ENCODE results near the gene RGS17. TPM values are rescaled to one million over a fixed set of nuclear protein-coding genes. Genes with fewer than 3 reads are reported as not detected.

RGS17 gene
- not detected for total RNA-seq

- Mint-ChIP-seq H3K9me3 (ENCODE audit: insufficient read depth) (no peaks in the 10 kb centered on the region), H3K27me3 (ENCODE audit: low read depth) (peaks cover 41% of the 10 kb centered on the region), H3K27ac (no peak within 1 kb of the TSS), H3K36me3 (ENCODE audit: low read depth) (peaks cover 3% of the 10 kb centered on the region), H3K4me1 (ENCODE audit: low read depth) (peaks cover 12% of the 10 kb centered on the region), H3K4me3 (peak within 1 kb of the TSS; percentile 63)
- ATAC-seq (peak; percentile 57), DNase-seq (peak; percentile 37)
- ChIA-PET CTCF (no interaction called here), POLR2A (no interaction called here)
Measured at GRCh38 chr6:153131037-153131981, at the start of gene RGS17. TSS of gene RGS17 (minus strand) at chr6:153131282. CDS start at chr6:153044018, 87,264 bp downstream.

DNA sequence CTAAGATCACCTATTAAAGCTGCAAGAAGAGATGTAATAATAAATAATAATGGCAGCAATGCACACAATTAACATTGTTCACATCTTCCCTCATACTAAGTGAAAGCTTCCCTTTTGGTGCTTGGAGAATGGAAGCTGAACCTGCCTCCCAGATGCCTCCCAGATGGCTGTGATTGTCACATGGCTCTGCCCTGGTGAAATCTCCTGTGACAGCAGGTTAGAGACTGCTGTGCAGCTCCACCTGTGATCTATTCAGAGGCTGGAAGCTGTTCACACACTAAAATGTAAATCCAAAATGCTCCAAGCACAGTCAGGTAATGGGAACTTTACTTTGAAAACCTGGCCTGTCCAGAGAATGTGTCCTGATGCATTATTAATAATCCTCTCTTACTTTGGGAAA, 41.7 kb upstream of the RGS17 start:
- no peaks in the 10 kb centered on the region for H3K27me3 Mint-ChIP-seq (ENCODE audit: low read depth)
- CTCF ChIA-PET = no interaction called here
- ATAC-seq (no peak), DNase-seq (no peak)
- H3K27ac Mint-ChIP-seq = no peak overlapping the region
- H3K36me3 Mint-ChIP-seq (ENCODE audit: low read depth) = no peaks in the 10 kb centered on the region
- POLR2A ChIA-PET = no interaction called here
- no peak overlapping the region for H3K4me3 Mint-ChIP-seq
- H3K4me1 Mint-ChIP-seq (ENCODE audit: low read depth) = no peaks in the 10 kb centered on the region
- H3K9me3 Mint-ChIP-seq (ENCODE audit: insufficient read depth) = no peaks in the 10 kb centered on the region

- Mint-ChIP-seq H3K27ac (no peak overlapping the region), H3K4me1 (ENCODE audit: low read depth) (no peaks in the 10 kb centered on the region), H3K27me3 (ENCODE audit: low read depth) (no peaks in the 10 kb centered on the region), H3K9me3 (ENCODE audit: insufficient read depth) (no peaks in the 10 kb centered on the region), H3K4me3 (no peak overlapping the region), H3K36me3 (ENCODE audit: low read depth) (no peaks in the 10 kb centered on the region)
- ATAC-seq (no peak), DNase-seq (no peak)
- POLR2A ChIA-PET = no interaction called here
- CTCF ChIA-PET = no interaction called here
Measured at GRCh38 chr6:153170511-153170910, 39.4 kb upstream of the RGS17 start.

DNA sequence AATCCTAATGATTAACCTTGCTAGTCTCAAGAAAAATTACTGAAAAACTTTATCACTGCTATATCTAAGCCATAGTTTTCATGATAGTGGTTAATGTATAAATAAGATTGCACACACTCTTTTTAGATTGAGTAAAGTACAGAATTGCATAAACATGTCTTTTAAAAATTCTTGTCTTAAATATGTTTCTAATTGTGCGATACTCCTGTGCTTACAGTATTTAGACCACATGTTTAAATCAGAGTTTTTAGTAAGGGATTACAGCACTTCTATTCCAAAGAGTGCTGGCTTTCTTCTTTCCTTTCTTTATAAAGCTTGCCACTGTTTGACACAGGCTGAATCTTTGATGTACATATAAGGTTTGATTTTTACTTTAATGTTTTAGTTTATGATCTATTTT, 36.8 kb upstream of the RGS17 start:
- ChIA-PET CTCF (no interaction called here), POLR2A (no interaction called here)
- Mint-ChIP-seq H3K27ac (no peak overlapping the region), H3K27me3 (ENCODE audit: low read depth) (no peaks in the 10 kb centered on the region), H3K9me3 (ENCODE audit: insufficient read depth) (no peaks in the 10 kb centered on the region), H3K36me3 (ENCODE audit: low read depth) (no peaks in the 10 kb centered on the region), H3K4me3 (no peak overlapping the region), H3K4me1 (ENCODE audit: low read depth) (no peaks in the 10 kb centered on the region)
- DNase-seq (no peak), ATAC-seq (no peak)

DNA sequence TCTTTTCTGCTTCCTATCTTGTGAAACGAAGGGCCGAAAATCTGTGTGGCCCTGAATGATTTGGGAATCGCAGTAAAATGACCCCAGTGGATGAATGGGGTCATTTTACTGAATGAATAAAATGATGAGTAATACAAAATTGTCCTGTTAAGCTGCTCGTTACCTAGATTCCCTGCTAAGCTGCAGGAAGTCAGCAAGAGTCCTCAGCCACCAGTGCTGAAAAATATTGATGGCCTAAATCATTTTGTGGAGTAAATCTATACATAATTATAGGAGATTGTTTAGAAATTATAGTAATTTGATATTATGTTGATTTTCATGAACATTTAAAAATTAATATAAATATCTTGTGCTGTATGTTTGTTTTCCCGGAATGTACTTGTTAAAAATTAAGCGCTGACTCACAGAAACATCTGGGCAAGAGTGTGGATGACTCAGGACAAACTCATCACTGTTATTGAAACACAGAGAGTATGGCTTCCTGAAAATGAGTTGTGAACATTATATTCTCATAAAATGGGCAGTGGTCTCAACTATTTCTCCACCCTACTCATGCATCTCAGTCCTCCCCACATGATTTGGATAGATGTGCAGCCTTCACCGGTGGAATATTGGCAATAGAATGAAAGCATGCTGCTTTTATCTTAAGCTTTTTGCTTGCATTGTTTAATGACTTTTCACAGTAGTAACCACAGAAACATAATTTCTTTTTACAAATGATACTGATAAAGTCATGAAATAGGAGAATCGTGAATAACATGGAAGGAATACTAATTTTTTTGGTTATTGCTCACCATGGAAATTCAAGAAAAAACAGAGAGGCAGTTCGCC, 36.2 kb upstream of the RGS17 start:
- H3K9me3 Mint-ChIP-seq (ENCODE audit: insufficient read depth) = no peaks in the 10 kb centered on the region

DNA sequence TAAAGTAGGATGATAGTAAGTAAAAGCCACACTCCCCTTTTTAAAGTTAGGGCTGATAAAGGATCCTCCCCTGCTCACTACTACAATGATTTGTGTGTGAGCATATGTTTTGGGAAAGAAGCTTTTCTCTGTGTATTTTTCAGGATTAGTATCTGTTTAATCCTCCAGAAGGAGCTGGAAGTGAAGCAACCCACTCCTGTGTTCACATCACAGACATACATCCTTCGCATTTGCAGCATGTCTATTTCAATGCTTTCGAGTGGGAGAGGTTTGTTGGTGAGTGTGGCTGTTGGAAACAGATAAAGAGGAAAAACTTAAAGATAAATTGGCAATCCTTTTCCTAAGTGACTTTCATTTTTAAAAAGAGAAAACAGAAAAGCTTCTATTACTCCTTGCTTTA, 31.6 kb upstream of the RGS17 start:
- H3K27ac Mint-ChIP-seq = no peak overlapping the region
- CTCF ChIA-PET = no interaction called here
- H3K4me3 Mint-ChIP-seq = no peak overlapping the region
- H3K36me3 Mint-ChIP-seq (ENCODE audit: low read depth) = no peaks in the 10 kb centered on the region
- H3K4me1 Mint-ChIP-seq (ENCODE audit: low read depth) = no peaks in the 10 kb centered on the region
- ATAC-seq (no peak), DNase-seq (no peak)
- H3K27me3 Mint-ChIP-seq (ENCODE audit: low read depth) = no peaks in the 10 kb centered on the region
- H3K9me3 Mint-ChIP-seq (ENCODE audit: insufficient read depth) = no peaks in the 10 kb centered on the region
- POLR2A ChIA-PET = no interaction called here

More for the DNA sequence above, 36.2 kb upstream of the RGS17 start:
- Mint-ChIP-seq H3K4me3 (no peak overlapping the region), H3K27ac (no peak overlapping the region), H3K27me3 (ENCODE audit: low read depth) (no peaks in the 10 kb centered on the region), H3K4me1 (ENCODE audit: low read depth) (no peaks in the 10 kb centered on the region), H3K36me3 (ENCODE audit: low read depth) (no peaks in the 10 kb centered on the region)
- ChIA-PET POLR2A (no interaction called here), CTCF (no interaction called here)
- no peak for ATAC-seq
- no peak for DNase-seq

GRCh38 chr6:153162172-153162571, 31.1 kb upstream of the RGS17 start:
- Mint-ChIP-seq H3K27me3 (ENCODE audit: low read depth) (no peaks in the 10 kb centered on the region), H3K4me3 (no peak overlapping the region), H3K4me1 (ENCODE audit: low read depth) (no peaks in the 10 kb centered on the region), H3K36me3 (ENCODE audit: low read depth) (no peaks in the 10 kb centered on the region), H3K9me3 (ENCODE audit: insufficient read depth) (no peaks in the 10 kb centered on the region), H3K27ac (no peak overlapping the region)
- no peak for DNase-seq
- ChIA-PET CTCF (no interaction called here), POLR2A (no interaction called here)
- ATAC-seq = no peak

DNA sequence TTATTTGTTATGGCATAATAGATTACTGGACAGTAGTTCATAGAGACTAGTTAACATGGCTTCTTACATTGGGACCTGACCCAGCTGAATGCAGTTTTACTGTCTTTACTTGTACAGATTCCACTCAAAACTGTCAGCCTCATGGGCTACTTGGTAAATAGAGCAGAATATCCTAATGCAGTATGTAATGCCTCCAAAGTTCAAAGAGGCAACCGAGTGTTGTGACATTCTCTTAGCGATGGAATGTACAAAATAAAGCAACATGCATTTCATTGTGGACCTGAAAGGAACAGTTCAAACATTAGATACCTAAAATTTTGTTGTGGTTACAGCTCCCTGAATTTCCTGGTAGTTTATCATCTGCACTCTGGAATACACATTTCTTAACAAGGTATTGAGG, 29.1 kb upstream of the RGS17 start:
- no peaks in the 10 kb centered on the region for H3K9me3 Mint-ChIP-seq (ENCODE audit: insufficient read depth)
- POLR2A ChIA-PET = no interaction called here

DNA sequence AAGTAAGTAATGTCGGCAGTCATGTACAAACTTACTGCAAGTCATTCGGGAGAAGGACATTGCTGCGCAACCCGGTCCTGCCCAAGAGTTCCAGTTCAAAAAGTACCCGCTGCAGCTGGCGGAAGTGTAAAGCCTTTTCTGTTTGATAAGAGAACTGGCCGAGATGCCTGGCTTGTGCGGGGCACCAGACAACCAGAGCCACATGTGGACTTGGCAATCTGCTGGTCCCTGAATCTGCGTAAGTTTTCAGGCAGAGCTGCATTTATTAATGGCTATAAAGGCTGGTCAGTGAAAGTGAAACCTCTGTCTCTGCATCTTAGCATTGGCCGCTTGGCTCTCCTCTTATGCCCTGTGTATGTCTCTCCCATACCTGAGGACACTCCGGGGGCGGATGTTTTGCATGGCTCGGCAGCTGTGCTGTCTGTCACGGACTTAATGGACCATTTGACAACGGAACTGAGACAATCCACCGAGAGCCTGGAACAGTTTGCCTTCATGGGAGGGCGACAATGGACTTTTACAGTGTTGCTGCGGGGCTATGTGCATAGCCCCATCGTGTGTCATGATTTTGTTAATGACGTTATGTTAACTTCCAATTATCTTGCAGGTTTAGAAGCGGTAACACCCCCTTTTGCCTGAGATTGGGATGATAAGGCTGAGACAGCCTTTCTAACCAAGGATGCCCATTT, 19.8 kb upstream of the RGS17 start:
- Mint-ChIP-seq H3K27me3 (ENCODE audit: low read depth) (peaks cover 3% of the 10 kb centered on the region), H3K9me3 (ENCODE audit: insufficient read depth) (no peaks in the 10 kb centered on the region), H3K4me1 (ENCODE audit: low read depth) (no peaks in the 10 kb centered on the region), H3K4me3 (no peak overlapping the region), H3K36me3 (ENCODE audit: low read depth) (no peaks in the 10 kb centered on the region), H3K27ac (no peak overlapping the region)
- DNase-seq (no peak), ATAC-seq (no peak)
- ChIA-PET CTCF (no interaction called here), POLR2A (no interaction called here)

More for the DNA sequence above, 29.1 kb upstream of the RGS17 start:
- ATAC-seq = no peak
- Mint-ChIP-seq H3K4me3 (no peak overlapping the region), H3K27me3 (ENCODE audit: low read depth) (peaks cover 2% of the 10 kb centered on the region), H3K4me1 (ENCODE audit: low read depth) (no peaks in the 10 kb centered on the region), H3K27ac (no peak overlapping the region), H3K36me3 (ENCODE audit: low read depth) (no peaks in the 10 kb centered on the region)
- CTCF ChIA-PET = no interaction called here
- DNase-seq = no peak

DNA sequence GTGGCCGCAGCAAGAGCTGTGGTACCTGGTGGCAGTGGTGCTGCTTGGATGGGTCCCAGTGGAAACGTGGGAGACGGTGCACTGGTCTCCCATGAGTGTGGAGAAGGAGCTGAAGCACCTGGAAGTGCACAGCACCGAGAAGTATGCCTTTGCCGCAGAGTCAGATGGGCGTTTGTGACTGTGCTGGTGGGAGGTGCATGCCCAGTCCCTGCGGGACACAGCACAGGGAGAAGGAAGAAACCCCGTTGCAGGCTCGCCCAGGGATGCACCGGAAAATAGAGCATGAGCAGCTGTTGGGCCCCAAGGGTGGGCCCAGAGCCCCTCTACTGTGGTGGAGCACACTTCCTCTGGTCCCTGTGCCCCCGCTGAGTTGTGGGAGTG, 19.3 kb upstream of the RGS17 start:
- ATAC-seq = no peak
- DNase-seq = no peak
- ChIA-PET POLR2A (no interaction called here), CTCF (no interaction called here)
- no peaks in the 10 kb centered on the region for H3K9me3 Mint-ChIP-seq (ENCODE audit: insufficient read depth)
- no peak overlapping the region for H3K27ac Mint-ChIP-seq
- no peaks in the 10 kb centered on the region for H3K4me1 Mint-ChIP-seq (ENCODE audit: low read depth)
- H3K36me3 Mint-ChIP-seq (ENCODE audit: low read depth) = no peaks in the 10 kb centered on the region
- H3K4me3 Mint-ChIP-seq = no peak overlapping the region
- H3K27me3 Mint-ChIP-seq (ENCODE audit: low read depth) = peaks cover 2% of the 10 kb centered on the region

- Mint-ChIP-seq H3K4me3 (no peak overlapping the region), H3K27me3 (ENCODE audit: low read depth) (no peaks in the 10 kb centered on the region), H3K4me1 (ENCODE audit: low read depth) (no peaks in the 10 kb centered on the region), H3K27ac (no peak overlapping the region), H3K9me3 (ENCODE audit: insufficient read depth) (no peaks in the 10 kb centered on the region), H3K36me3 (ENCODE audit: low read depth) (no peaks in the 10 kb centered on the region)
- DNase-seq (no peak), ATAC-seq (no peak)
- POLR2A ChIA-PET = no interaction called here
- CTCF ChIA-PET = no interaction called here
Measured at GRCh38 chr6:153149891-153150290, 18.8 kb upstream of the RGS17 start.

DNA sequence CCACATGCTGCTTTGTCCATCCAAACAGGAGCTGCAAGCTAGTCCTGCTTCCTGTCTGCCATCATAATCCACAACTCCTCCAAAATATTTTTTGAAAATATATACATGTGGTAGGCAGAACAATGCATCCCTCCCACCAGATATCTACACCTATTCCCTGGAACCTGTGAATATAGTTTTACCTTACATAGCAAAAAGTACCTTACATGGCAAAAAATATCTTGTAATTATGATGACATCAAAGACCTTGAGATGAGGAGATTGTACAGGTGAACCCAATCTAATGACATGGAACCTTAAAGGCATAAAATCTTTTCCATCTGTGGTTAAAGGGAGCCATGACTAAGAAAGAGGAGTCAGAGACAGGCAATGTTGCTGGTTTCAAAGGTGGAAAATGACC, 15.3 kb upstream of the RGS17 start:
- ChIA-PET CTCF (no interaction called here), POLR2A (no interaction called here)
- no peaks in the 10 kb centered on the region for H3K9me3 Mint-ChIP-seq (ENCODE audit: insufficient read depth)
- H3K27ac Mint-ChIP-seq = no peak overlapping the region
- no peaks in the 10 kb centered on the region for H3K27me3 Mint-ChIP-seq (ENCODE audit: low read depth)
- ATAC-seq (no peak), DNase-seq (no peak)
- no peaks in the 10 kb centered on the region for H3K36me3 Mint-ChIP-seq (ENCODE audit: low read depth)
- no peaks in the 10 kb centered on the region for H3K4me1 Mint-ChIP-seq (ENCODE audit: low read depth)
- H3K4me3 Mint-ChIP-seq = no peak overlapping the region
